Activated naive CD8-positive, alpha-beta T cell treated with anti-CD3 and anti-CD28 coated beads, Interleukin-2, amount 50 U/mL, for 24 hours (primary cell): ENCODE results near the gene PNKD.

ENCODE experiments used
- ATAC-seq: fragments of 150-1000 bp; cut with Tn5 transposase; one replicate; pipeline ENCODE4 v1.10.0; 2021
- DNase-seq: peaks from one replicate; pipeline ENCODE4 v3.0.0; 2021
- H3K27ac Mint-ChIP-seq: one replicate; pipeline ENCODE4 v1.8.0; 2021; ENCODE audit warnings: mild to moderate bottlenecking, mixed read lengths
- H3K27me3 Mint-ChIP-seq: one replicate; pipeline ENCODE4 v1.8.0; 2021; ENCODE audit warnings: mixed read lengths
- H3K36me3 Mint-ChIP-seq: one replicate; pipeline ENCODE4 v1.8.0; 2021; ENCODE audit warnings: low read depth, mixed read lengths
- H3K4me1 Mint-ChIP-seq: one replicate; pipeline ENCODE4 v1.8.0; 2021; ENCODE audit warnings: mixed read lengths
- H3K4me3 Mint-ChIP-seq: one replicate; pipeline ENCODE4 v1.8.0; 2021; ENCODE audit warnings: mild to moderate bottlenecking, moderate library complexity, mixed read lengths
- H3K9me3 Mint-ChIP-seq: one replicate; pipeline ENCODE4 v1.8.0; 2021; ENCODE audit warnings: mixed read lengths

PNKD gene

GRCh38 chr2:218273908-218274249 is 3.6 kb downstream of the PNKD start:
- Mint-ChIP-seq H3K9me3 (no peaks in the 10 kb centered on the region), H3K36me3 (peaks cover 11% of the 10 kb centered on the region), H3K27ac (no peak overlapping the region), H3K4me3 (no peak overlapping the region), H3K27me3 (no peaks in the 10 kb centered on the region), H3K4me1 (peaks cover 29% of the 10 kb centered on the region)
- ATAC-seq = no peak
- no peak for DNase-seq

GRCh38 chr2:218274586-218274985 is 4.3 kb downstream of the PNKD start:
- H3K27ac Mint-ChIP-seq = peak overlapping the region; percentile 14
- no peak for DNase-seq
- H3K4me3 Mint-ChIP-seq = no peak overlapping the region
- H3K9me3 Mint-ChIP-seq = no peaks in the 10 kb centered on the region
- no peaks in the 10 kb centered on the region for H3K27me3 Mint-ChIP-seq
- H3K36me3 Mint-ChIP-seq = peaks cover 7% of the 10 kb centered on the region
- H3K4me1 Mint-ChIP-seq = peaks cover 22% of the 10 kb centered on the region
- ATAC-seq = no peak

DNA sequence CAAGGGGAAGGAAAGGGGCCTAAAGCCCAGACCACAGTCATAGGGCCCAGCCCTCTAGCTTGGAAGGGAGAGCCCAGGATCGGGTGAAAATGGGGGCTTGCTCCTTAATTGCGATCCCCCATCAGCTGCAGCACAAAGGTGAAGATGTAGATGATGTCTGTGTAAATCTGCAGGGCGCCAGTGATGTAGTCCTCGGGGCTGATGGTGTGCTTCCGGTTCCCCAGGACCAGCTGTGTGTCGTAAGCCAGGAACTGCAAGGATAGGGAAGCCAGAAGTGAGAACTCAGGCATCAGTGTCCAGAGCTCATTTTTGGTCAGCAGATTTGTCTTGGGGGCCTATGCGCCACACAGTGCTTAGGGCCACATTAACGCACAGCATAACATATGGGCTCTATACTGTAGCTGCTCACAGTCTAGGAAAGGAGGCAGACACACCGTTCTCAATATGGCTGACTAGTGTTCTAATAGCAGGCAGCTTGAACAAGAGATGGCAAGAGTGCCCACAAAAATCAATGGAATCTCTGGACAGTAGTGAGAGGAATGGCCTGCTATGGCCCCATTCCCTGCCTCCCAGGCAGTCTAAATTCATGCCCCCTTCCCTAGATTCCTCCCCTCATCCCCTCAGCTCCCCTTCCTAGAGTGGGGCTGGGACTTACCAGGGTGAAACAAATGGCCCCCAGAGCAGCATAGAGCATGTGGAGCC is 5.2 kb downstream of the PNKD start:
- DNase-seq = no peak
- Mint-ChIP-seq H3K27me3 (no peaks in the 10 kb centered on the region), H3K9me3 (no peaks in the 10 kb centered on the region), H3K36me3 (peaks cover 13% of the 10 kb centered on the region), H3K4me3 (no peak overlapping the region), H3K27ac (no peak overlapping the region), H3K4me1 (peaks cover 20% of the 10 kb centered on the region)
- no peak for ATAC-seq

DNA sequence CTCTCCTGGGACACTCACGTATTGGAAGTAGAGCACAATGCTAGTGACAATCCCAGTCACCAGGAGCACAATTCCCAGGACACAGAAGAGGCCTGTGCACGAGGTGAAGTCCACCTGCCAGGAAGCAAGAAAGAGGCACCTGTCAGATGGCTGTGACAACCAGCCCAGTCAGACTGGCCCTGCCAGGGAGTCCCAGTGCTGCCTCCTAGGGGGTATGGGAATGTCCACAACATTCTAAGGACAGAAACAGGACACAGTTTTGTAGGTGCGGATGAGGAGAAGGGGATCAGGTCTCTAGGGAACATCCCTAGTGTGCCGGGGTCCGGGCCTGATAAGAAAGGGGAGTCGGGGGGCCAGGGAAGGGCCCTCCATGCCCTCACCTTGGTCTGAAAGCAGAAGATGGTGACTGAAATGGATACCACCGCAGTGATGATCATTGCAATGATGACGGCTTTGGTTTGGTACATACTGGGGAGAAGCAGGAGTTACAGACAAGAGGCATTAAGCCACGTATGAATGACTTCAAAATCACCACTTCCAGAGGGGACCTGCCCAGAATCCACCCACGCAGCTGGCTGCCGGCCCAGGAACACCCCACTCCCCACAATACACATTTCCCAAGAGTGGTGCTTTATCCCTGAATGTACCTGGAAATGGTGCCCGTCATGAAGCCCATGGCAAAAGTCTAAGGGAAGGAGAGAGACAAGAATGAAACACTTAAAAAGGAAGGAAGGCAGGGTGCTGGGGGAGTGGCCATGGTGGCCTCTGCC is 6.9 kb downstream of the PNKD start:
- no peak for DNase-seq
- no peaks in the 10 kb centered on the region for H3K27me3 Mint-ChIP-seq
- peak overlapping the region; percentile 23 for H3K27ac Mint-ChIP-seq
- no peaks in the 10 kb centered on the region for H3K9me3 Mint-ChIP-seq
- H3K4me1 Mint-ChIP-seq = peaks cover 6% of the 10 kb centered on the region
- ATAC-seq = no peak
- peaks cover 17% of the 10 kb centered on the region for H3K36me3 Mint-ChIP-seq
- no peak overlapping the region for H3K4me3 Mint-ChIP-seq

GRCh38 chr2:218277921-218278320 is 7.6 kb downstream of the PNKD start:
- Mint-ChIP-seq H3K9me3 (no peaks in the 10 kb centered on the region), H3K27ac (no peak overlapping the region), H3K36me3 (peaks cover 17% of the 10 kb centered on the region), H3K27me3 (no peaks in the 10 kb centered on the region), H3K4me1 (peaks cover 5% of the 10 kb centered on the region), H3K4me3 (no peak overlapping the region)
- no peak for DNase-seq
- no peak for ATAC-seq

DNA sequence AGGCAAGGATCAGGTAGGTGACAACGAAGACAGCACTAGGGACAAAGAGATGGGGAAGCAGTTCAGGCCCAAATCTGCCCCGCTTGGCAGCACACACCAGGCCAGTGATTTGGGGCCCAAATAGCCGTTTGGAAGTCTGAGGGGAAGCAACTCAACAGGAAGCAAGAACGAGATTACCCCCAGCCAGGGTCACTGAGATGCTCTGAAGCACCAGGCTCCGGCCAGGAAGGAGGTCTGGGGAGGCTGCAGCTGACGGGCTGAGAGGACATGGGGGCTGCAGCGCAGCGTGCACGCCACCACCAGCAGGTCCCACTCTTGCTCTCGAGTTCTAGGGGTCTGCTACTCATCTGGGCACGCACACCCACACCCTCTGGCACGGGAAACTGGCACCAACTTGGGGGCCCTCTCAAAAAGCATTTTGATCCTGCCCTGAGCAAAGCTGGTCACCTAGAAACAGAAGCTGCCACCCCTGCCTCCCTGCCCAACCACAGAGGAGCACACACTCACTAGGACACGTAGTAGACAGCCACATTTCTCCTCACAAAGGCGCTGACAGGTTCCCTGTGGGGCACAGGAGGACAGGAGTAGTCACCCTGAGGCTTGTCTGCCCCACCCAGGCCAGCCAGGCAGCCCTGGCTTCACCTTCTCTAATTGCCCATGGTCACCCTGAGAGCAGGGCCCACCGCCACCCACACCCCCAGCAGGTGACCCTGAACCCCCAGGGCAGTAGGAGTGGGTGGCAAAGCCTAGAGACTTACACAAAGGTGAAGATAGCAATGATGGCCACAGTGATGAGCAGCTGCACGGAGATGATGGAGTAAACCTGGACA is 8.4 kb downstream of the PNKD start:
- Mint-ChIP-seq H3K9me3 (no peaks in the 10 kb centered on the region), H3K27me3 (no peaks in the 10 kb centered on the region), H3K27ac (no peak overlapping the region), H3K4me1 (peaks cover 9% of the 10 kb centered on the region), H3K36me3 (peaks cover 17% of the 10 kb centered on the region), H3K4me3 (no peak overlapping the region)
- no peak for ATAC-seq
- no peak for DNase-seq

DNA sequence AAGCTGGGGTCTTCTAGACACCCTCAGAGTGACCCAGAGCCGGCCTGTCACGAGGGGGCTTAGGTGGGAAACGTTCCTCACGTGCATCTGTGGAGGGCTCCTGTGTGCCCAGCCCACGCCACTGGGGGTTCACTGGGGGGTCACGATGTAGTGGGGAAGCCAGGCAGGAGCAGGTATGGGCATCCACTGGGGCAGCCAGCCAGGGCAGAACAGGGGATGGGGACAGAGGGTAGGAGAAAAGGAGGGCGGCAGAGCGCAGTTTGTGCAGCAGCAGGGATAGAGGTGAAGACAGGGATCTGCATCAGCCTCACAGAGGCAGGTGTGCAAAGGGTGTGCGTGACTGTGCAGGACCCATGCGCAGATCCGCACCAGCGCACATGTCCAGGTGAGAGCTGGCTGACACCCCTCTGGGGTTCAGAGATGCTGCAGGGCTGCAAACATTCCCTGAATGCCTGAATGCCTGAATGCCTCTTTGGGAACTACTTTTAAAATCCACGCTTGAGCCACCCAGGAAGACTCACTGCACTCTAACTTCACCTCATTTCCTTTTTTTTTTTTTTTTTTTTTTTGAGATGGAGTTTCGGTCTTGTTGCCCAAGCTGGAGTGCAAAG is 10.0 kb downstream of the PNKD start:
- ATAC-seq (no peak), DNase-seq (no peak)
- no peak overlapping the region for H3K27ac Mint-ChIP-seq
- H3K4me1 Mint-ChIP-seq = peaks cover 26% of the 10 kb centered on the region
- peaks cover 15% of the 10 kb centered on the region for H3K36me3 Mint-ChIP-seq
- H3K9me3 Mint-ChIP-seq = no peaks in the 10 kb centered on the region
- no peaks in the 10 kb centered on the region for H3K27me3 Mint-ChIP-seq
- H3K4me3 Mint-ChIP-seq = no peak overlapping the region

- H3K27ac Mint-ChIP-seq = no peak overlapping the region
- no peak for DNase-seq
- H3K27me3 Mint-ChIP-seq = no peaks in the 10 kb centered on the region
- no peaks in the 10 kb centered on the region for H3K9me3 Mint-ChIP-seq
- no peak overlapping the region for H3K4me3 Mint-ChIP-seq
- peaks cover 13% of the 10 kb centered on the region for H3K36me3 Mint-ChIP-seq
- no peak for ATAC-seq
- H3K4me1 Mint-ChIP-seq = peaks cover 36% of the 10 kb centered on the region
These were observed 11.1 kb downstream of the PNKD start for GRCh38 chr2:218281449-218281848.

- DNase-seq (no peak), ATAC-seq (no peak)
- Mint-ChIP-seq H3K4me1 (peaks cover 46% of the 10 kb centered on the region), H3K36me3 (peaks cover 13% of the 10 kb centered on the region), H3K27me3 (no peaks in the 10 kb centered on the region), H3K9me3 (no peaks in the 10 kb centered on the region), H3K27ac (peak overlapping the region; percentile 27), H3K4me3 (no peak overlapping the region)
These were observed 12.1 kb downstream of the PNKD start for GRCh38 chr2:218282173-218282991.

DNA sequence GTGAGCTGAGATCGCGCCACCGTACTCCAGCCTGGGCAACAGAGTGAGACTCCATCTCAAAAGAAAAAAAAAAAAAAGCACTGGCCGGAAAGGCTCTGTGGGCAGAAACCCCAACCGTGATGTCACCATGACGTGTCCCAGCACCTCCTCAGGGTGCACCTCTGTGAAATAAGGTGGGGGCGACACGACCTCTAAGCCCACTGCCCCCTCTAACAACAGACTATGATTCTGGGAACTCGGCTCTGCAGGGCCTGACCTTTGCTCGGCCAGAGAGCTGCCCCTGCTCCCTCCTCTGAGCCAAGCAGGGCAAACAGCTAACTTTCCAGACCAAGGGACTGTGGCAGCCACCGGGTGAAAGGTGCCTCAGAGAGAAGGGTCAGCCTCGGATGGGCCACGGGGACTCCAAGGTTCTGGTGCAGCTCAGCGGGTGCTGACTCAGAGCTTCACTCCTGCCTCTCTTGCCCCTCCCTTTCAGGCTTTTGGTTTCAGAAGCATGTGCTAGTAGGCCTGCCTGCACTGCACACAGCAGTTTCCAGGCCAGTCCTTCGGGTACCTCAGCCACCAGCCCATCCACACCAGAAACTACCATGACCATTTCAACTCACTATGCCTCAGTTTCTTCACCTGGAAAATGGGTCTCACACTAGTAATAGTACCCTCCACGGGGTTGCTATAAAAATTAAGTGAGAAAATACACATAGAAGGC is 13.9 kb downstream of the PNKD start:
- H3K27me3 Mint-ChIP-seq = no peaks in the 10 kb centered on the region
- DNase-seq (peak; percentile 66), ATAC-seq (peak; percentile 59)
- peaks cover 63% of the 10 kb centered on the region for H3K4me1 Mint-ChIP-seq
- H3K4me3 Mint-ChIP-seq = peak overlapping the region; percentile 83
- H3K9me3 Mint-ChIP-seq = no peaks in the 10 kb centered on the region
- H3K27ac Mint-ChIP-seq = peak overlapping the region; percentile 98
- H3K36me3 Mint-ChIP-seq = peaks cover 19% of the 10 kb centered on the region

DNA sequence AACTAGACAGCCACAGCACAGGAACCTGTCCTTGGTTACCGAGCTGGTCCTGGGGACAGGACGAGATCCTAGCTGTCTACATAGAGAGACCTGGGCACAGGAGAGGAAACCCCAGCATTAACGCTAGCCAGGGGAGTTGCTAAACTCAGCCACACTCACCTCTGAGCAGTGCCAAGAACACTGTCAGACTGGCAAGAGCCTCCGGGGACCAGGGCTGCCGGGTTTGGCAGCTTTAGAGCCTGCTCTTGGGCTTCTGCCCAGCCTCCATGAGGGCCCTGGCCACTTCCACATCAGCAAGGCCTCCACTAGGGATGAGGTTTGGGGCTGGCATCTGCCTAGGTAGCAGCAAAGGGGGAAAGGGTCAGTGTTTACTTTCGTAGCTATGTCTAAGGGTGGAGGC is 15.3 kb downstream of the PNKD start:
- Mint-ChIP-seq H3K4me1 (peaks cover 76% of the 10 kb centered on the region), H3K4me3 (peak overlapping the region; percentile 83), H3K27me3 (no peaks in the 10 kb centered on the region), H3K9me3 (no peaks in the 10 kb centered on the region), H3K36me3 (peaks cover 12% of the 10 kb centered on the region), H3K27ac (peak overlapping the region; percentile 98)
- DNase-seq = no peak
- no peak for ATAC-seq

DNA sequence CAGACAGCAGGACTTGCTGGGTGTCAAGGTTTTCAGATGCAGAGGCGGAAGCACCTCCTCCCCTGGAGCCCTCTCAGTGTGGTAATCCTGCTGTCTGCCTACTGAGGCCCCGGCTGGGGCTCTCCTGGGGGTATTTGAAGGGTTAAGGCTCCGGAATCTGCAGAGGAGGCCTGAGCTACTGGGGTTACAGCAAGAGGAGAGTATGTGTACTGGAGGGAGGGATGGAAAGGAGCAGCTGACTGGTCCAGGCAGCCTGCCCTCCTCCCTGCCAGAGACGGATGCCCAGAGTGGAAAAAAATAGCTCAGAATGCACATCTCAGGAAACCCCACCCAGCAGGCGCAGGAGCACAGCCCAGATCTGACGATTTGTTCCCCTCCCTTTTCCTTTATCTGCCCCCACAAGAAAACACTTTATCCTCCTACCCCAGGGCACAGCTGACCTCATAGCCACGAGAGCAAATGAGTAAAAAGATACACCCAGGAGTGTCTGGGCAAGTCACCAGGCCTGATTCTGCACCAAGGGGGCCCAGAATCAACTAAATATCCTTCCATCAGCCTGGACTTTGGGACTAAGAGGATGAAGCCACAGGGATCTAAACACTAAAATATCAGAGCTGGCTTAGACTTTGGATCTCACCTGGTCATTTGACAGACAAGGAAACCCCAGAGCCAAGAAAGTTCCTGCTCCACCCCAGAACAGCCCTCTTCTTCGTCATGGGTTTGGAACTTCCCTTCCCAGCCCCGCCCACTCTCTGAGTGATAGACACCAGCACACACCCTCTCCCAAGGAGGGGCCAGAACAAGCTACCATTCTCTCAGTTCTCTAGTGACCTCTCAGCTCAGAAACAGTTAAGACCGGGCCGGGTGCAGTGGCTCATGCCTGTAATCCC is 16.5 kb downstream of the PNKD start:
- no peaks in the 10 kb centered on the region for H3K9me3 Mint-ChIP-seq
- peaks cover 9% of the 10 kb centered on the region for H3K36me3 Mint-ChIP-seq
- peak overlapping the region; percentile 83 for H3K4me3 Mint-ChIP-seq
- DNase-seq = peak; percentile 84
- H3K27me3 Mint-ChIP-seq = no peaks in the 10 kb centered on the region
- ATAC-seq = peak; percentile 81
- peaks cover 83% of the 10 kb centered on the region for H3K4me1 Mint-ChIP-seq
- H3K27ac Mint-ChIP-seq = peak overlapping the region; percentile 98
